Nucleus accumbens (tissue), 56 donors: Measurements from ENCODE around the gene ELL3.

Source experiments
- DNase-seq, 56 donors: peaks; one replicate each; lab custom pipeline; 2025; lab: John Stamatoyannopoulos, UW

The ELL3 gene

GRCh38 chr15:43792761-43793476 is 16.2 kb upstream of the ELL3 start:
- DNase-seq = peak in 3 of 56 donors; percentile 21 to 55 (median 49)

- DNase-seq = peak; percentile 97 to 100 (median 100)
These were observed 15.4 kb upstream of the ELL3 start, which contains the start of gene SERF2 for GRCh38 chr15:43791993-43792760. Gene SERF2 (plus strand): TSS chr15:43792320. CDS start chr15:43792377, 57 bp downstream.

- no peak for DNase-seq
These were observed 12.6 kb upstream of the ELL3 start for GRCh38 chr15:43789409-43789808.

- DNase-seq = no peak
These were observed 2.2 kb upstream of the ELL3 start for GRCh38 chr15:43779016-43779415.

- peak in 44 of 56 donors; percentile 26 to 74 (median 54) for DNase-seq
These were observed 625 bp upstream of the ELL3 start for GRCh38 chr15:43777267-43777914.

GRCh38 chr15:43776101-43776717 is 557 bp downstream of the ELL3 start:
- DNase-seq = peak in 2 of 56 donors; percentile 12 to 31

GRCh38 chr15:43775411-43775965 is 1.3 kb downstream of the ELL3 start:
- peak in 10 of 56 donors; percentile 5 to 39 (median 20) for DNase-seq

- no peak for DNase-seq
These were observed 2.7 kb downstream of the ELL3 start for GRCh38 chr15:43774062-43774461.

GRCh38 chr15:43772624-43773023 is 4.1 kb downstream of the ELL3 start:
- no peak for DNase-seq

GRCh38 chr15:43771816-43772215 is 5.0 kb downstream of the ELL3 start:
- no peak for DNase-seq

- peak in 25 of 56 donors; percentile 2 to 77 (median 17) for DNase-seq
These were observed 7.1 kb downstream of the ELL3 start for GRCh38 chr15:43769584-43770228.

GRCh38 chr15:43763819-43764446 is 12.8 kb downstream of the ELL3 start:
- no peak for DNase-seq

GRCh38 chr15:43762824-43763223 is 13.9 kb downstream of the ELL3 start:
- DNase-seq = no peak

- no peak for DNase-seq
These were observed 24.9 kb downstream of the ELL3 start for GRCh38 chr15:43751885-43752284.

GRCh38 chr15:43749690-43750345 is 26.9 kb downstream of the ELL3 start:
- no peak for DNase-seq

GRCh38 chr15:43748376-43748775 is 28.4 kb downstream of the ELL3 start:
- DNase-seq = no peak

- DNase-seq = peak in 5 of 56 donors; percentile 21 to 52 (median 23)
These were observed 29.9 kb downstream of the ELL3 start for GRCh38 chr15:43746903-43747309.

GRCh38 chr15:43746245-43746902 is 30.4 kb downstream of the ELL3 start, which contains the start of gene PDIA3:
Gene PDIA3 (plus strand): TSS chr15:43746438. CDS start chr15:43746540, 102 bp downstream.
- peak; percentile 52 to 96 (median 88) for DNase-seq
